CD4-positive, alpha-beta T cell treated with Interleukin-17A for 4 hours (primary cell): ENCODE results near the gene SETD5.

ENCODE experiments used
- DNase-seq: peaks from one replicate; pipeline ENCODE4 v3.0.0-alpha.2; 2020; ENCODE audit warnings: mixed read lengths

Gene SETD5, protein sequence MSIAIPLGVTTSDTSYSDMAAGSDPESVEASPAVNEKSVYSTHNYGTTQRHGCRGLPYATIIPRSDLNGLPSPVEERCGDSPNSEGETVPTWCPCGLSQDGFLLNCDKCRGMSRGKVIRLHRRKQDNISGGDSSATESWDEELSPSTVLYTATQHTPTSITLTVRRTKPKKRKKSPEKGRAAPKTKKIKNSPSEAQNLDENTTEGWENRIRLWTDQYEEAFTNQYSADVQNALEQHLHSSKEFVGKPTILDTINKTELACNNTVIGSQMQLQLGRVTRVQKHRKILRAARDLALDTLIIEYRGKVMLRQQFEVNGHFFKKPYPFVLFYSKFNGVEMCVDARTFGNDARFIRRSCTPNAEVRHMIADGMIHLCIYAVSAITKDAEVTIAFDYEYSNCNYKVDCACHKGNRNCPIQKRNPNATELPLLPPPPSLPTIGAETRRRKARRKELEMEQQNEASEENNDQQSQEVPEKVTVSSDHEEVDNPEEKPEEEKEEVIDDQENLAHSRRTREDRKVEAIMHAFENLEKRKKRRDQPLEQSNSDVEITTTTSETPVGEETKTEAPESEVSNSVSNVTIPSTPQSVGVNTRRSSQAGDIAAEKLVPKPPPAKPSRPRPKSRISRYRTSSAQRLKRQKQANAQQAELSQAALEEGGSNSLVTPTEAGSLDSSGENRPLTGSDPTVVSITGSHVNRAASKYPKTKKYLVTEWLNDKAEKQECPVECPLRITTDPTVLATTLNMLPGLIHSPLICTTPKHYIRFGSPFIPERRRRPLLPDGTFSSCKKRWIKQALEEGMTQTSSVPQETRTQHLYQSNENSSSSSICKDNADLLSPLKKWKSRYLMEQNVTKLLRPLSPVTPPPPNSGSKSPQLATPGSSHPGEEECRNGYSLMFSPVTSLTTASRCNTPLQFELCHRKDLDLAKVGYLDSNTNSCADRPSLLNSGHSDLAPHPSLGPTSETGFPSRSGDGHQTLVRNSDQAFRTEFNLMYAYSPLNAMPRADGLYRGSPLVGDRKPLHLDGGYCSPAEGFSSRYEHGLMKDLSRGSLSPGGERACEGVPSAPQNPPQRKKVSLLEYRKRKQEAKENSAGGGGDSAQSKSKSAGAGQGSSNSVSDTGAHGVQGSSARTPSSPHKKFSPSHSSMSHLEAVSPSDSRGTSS (N-terminal part only)

DNA sequence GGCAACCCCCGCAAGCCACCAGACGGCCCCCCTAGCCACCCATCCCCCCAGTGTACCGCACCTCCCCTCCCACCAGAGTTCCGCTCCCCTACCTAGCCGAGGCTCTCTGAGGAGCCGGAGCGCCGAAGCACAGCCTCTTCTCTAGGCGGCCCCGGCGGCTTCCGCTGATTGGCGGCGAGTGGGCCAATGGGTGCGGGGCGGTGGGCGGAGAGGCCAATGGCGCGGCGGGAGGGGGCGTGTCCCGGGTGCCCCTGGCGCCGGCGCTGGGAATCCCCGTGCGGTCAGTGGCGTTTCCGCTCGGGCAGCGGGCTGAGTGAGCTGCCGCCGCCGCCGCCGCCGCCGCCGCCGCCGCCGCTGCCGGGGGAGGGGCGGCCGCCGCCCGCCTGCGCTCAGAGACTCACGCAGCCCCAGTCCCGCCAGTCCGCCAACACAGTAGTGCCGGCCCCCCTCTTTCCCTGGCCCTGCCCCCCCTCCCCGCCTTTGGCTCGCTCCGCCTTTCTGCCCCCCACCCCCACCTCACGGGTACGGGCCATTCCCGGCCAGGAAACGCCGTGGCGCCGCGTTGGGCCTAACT lies at the start of gene SETD5:
SETD5 (plus strand) TSS at position 284 of the 574 bp plus-strand sequence. CDS start 31,324 bp downstream, outside the sequence.
- DNase-seq = peak; percentile 99

DNA sequence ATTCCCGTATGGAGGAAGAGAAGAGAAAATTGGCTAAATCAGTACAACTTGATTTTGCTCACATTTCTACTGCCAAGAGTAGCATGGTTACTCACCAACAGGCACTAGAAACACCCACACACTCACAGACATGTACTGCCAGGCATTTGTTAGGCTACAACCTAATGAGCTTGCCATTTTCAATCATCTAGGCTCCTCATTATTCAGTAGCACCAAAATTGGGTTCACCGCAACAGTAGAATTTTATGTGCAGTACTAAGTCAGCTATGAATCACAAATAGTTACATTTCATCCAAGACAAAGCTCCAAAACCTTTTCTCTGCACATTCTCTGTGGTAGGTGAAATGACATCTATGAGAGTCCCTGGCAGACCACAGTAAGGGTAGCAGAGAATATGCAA lies 49.5 kb upstream of the SETD5 start:
- no peak for DNase-seq

DNA sequence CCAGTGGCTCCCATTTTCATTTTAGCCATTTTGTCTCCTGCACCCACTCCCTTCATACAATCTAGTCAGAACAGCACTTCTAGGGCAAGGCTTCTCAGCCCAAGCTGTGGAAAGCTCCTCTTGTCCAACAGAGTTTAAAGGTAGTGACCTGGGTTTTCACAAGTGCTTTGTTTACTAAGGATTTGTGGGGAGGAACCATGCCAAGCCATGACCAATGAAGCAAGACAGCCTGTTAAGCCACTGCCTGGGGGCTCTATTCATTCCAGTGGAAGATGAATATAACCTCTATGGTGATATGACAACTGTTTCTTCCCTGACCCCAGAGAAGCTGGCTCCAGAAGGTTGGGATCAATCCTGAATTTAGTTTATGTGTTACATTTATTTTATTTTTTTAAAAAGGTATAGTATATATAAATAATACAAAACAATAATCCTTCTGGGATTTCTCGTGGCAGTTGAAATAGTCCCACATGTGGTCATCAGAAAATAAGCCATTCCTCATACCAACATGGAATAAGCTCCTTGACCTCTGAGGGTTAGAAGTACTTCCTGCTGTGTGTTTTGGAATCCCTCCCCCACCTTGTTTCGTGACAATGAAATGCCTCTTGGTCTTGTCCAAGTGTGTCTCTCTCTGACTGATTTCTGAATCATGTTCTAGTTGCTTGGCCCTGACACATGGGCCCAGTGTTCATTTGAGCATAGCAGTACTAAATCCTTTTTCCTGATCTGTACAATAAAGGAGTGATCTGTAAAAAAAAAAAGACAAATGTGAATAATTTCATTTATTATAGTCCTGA lies 47.9 kb upstream of the SETD5 start:
- DNase-seq = no peak

DNA sequence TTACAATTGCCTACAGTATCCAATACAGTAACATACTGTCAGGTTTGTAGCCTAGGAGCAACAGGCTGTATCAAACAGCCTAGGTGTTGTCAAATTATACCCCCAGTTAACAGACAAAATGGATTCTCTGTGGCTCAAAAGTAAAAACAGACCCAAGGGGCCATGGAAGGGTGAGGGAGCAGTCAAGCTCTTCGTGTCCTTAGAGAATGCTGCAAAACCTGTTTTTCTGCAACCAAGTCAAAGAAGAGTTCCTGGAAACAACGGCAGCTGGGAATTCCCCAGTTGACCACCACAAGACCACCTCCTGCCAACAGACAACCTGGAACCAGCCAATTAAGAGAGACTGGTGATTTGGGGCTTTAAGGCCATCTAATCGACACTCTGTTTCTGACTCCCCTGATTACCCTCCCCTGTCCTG lies 45.7 kb upstream of the SETD5 start:
- DNase-seq = no peak

DNA sequence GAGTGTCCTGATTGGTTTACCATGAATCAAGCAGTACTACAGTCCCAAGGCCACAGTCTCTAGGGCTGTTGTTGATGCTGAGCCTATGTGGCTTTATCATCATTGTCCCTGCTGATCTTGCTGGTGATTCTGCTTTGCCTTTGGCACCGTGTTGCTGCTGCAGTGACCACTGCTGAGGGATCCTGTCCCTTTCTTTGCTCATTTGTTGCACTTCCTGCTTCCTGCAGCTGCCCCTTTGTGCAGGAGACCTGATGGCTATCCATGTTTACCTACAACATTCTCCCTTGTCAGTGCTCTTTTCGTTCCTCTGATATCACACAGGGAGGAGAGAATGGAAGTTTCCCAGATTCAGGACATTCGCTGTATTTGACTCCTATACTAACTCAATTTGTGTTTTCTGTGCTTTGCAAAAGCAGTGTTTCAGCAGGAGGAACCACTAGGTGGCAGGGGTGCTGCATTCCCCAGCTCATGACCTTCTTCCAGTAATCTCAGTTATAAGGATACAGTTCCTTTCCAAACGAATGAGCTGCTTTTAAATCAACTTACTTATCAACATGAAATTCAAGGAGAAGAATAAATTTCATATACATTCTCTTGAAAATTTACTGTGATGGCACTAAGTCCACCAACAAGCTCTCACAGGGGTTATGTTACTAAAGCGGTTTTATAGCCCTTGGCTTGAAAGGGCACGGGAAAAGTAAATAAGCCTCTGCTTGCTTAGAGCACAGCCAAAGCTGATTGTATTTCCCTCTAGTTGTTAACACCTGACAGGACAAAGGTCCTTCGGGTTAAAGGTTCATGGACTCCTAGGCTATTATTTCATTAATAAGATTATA lies 44.3 kb upstream of the SETD5 start:
- DNase-seq = peak; percentile 76

DNA sequence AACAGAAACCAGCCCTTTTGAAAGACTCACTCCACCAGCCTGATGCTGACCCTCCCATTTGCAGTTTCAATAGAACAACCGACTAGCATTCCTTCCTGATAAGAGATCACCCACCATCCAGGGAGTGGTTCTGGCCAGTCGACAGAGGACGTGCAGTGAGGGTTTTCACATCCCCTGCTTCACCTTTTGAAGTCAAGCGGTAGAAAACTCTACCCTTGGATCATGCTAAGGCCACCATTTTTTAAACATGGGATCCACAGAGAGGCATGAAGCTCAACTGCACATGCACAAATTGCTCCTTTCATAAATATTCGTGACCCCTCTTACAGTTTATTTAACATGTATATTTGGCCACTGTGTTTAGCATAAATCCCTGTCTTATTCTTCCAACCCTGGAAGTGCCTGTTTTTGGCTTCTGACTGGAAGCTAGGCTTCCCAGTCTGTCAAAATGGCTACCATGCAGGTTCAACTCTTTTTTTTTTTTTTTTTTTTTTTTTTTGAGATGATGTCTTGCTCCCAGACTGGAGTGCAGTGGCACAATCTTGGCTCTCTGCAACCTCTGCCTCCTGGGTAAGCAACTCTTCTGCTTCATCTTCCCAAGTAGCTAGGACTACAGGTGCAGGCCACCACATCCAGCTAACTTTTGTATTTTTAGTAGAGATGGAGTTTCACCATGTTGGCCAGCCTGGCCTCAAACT lies 35.6 kb upstream of the SETD5 start:
- no peak for DNase-seq

DNA sequence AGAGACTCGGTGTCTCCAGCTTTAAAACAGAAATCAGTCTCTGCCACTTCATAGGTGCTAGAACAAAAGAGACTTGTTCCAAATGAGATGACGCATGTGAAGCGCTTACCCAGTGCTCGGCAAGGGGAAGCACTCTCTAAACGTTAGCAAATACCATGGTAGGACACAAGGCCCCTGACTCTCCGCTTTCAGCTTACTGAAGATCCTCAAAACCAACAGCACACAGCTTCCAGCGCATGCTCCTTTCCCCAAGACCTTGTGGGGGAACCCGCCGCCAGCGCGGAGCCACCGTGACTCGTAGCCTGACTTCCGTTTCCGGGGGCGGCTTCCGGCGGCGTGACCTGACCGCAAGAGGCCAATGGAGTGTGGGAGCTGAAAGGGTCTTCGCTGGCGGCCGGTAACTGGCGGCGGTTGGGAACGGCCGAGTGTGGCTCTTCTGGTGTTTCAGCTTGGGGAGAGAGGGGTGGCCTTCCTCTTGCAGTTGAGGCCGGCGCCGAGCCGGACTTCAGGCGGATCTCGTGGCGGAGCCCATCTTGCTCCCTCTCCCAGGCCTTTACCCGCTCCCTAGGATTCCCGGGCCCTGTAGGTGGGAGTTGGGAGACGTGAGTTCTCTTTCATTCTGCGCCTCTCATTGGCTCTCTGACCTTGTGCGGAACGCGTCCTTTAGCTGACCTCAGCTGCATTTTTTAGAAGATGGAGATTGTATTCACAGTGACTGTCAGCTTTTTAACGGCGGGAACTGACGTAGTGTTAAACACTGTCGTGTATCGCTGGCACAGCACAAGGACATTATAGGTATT lies 34.5 kb upstream of the SETD5 start, which contains the start of gene THUMPD3:
THUMPD3 (plus strand) TSS at position 324 of the 800 bp plus-strand sequence. CDS start 2,015 bp downstream, outside the sequence.
- DNase-seq = peak; percentile 91

DNA sequence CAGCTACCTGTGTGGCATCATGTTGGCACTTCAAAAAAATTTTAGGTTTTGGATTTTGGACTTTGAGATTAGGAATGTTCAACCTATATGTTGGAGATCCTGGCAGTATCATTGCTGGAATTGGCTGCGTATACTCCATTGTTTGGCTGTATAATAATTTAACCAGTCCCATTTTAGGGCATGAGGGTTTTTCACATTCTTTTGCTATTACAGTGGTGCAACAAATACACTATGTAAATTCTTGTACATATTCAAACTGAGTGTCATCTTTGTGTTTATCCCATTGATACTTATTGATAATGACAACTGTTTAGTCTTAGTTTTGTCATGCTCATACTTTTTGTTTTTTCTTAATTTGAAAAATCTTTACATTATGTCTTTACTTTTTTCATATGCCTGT lies 27.9 kb upstream of the SETD5 start:
- no peak for DNase-seq

DNA sequence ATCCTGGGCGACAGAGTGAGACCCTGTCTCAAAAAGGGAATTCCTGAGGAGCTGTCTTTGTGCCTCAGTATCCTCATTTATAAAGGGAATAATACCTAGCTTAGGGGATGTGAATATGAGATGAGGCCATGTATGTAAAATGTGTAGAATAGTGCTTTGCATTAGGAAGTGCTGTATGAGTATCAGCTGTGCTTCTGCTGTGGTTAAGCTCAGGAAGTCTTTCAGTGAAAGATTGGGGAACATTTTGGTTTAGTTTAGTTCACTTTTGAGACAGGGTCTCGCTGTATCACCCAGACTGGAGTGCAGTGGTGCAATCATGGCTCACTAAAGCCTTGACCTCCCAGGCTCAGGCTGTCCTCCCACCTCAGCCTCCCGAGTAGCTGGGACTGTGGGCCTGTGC lies 23.9 kb upstream of the SETD5 start:
- no peak for DNase-seq

DNA sequence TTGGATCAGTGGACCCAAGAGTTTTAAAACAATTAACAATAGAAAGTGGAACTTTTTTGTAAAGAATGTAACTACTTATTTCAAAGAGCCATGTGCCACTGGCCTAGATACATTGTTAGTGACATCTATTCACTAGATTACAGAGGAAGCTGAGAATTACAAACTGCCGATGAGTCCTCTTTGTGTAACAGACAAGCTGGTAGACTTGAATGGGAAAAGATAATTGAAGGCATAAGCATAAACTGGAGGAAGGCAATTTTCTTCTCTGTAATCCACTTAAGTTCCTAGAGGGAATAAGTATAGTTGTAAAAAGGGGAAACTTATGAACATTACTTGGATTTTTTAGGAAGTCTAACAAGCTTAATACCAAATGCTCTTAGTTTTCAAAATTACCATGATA lies 19.4 kb upstream of the SETD5 start:
- no peak for DNase-seq

DNA sequence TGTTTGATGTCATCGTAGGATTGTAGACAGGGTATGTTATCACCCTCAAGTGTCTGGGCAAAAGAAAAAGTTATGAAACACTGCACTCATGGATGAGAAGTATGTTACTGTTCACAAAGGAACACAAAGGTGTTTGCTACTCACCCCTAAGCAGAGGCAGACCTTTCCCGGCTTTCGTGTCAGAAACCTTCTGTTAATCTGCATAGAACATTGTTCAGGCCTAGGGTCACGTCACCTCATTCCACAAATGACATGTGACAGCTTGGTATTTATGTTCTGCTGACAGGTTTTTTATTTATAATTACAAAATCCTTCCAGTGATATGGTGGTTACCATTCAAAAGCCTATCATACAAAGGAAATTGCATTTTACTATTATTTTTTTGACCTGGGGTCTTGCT lies 18.1 kb upstream of the SETD5 start:
- no peak for DNase-seq

DNA sequence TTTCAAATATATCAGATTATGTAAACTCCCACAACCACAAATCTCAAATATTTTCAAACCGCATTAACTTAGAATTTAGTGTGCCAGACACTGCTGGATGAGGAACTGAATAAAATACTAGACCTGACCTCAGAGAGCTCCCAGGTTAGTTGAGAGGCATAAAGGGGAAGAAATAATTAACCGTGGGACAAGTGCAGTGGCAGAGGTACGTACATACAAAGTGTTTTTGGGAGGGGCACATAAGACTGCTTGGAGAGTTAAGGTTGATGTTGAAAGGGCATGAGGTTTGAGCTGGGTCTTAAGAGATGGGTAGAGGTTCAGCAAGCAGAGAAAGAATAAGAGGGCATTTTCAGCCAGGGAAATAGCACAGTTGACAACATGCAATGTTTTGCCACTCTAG lies 17.4 kb upstream of the SETD5 start:
- DNase-seq = no peak

DNA sequence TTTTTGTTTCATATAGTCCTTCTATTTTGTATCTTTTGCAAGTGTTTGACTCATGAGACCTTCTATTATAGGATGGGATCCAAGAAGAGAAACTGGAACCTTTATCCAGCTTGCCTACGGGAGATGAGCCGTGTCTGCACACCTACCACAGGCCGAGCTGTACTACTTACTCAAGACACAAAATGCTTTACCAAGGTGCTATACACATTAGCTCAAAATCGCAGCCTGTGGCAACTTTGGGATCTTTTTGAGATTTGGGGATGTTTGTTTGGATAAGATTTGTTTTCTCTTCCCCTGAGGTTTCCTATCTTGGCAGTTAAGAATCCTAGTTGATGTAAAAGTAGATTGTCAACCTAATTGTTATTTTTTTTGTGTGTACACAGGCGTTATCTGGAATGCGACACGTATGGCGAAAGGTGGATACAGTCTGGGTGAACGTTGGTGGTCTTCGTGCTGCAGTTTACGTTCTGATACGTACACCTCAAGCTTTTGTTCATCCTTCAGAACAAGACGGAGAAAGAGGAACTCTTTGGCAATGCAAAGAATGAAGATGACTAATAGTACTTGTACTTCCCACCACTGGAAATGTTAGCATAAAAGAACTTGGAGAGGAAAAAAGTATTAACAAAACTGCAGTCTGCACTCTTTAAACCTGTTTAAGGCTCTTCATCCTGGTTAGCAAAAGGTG lies 13.1 kb upstream of the SETD5 start:
- DNase-seq = no peak

DNA sequence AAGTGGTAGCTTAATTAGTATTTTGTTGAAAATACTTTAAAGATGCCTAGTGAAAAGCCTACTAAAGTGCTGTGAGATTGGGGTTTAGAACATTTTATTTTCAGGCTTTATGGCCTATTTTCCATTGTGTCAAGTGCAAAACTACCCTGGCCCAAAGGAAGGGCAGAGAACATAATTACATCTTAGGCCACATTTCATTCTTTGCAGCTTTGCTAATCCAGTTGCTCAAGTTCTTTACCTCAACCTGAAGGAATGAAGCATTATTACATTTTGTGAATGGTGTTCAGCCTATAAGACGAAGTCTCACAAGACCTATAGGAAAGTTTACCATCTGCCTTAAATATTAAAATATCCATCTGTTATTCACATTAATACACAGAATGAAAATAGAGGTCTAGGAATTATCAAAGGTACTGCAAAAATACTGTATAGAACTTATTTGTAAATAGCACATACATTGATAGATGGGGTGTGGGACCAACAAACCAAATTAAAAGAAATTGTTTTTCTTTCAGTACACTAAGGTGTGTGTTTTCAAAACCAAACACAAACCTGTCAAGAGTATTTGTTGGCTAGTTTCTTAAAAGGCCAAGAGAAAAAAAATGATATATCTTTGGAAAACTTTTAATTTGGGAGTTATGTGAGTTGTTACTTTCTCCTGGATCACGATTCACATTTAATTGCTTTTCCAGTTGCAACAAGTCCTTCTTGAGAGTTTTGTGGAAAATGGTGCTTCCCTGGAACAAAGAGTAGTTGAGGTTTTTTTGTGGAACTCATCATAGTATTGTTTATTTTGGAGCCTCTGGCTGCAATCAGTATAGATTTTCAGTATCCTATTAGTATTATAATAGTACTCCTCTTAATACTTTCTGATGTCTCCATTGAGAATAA lies 12.0 kb upstream of the SETD5 start:
- DNase-seq = no peak

DNA sequence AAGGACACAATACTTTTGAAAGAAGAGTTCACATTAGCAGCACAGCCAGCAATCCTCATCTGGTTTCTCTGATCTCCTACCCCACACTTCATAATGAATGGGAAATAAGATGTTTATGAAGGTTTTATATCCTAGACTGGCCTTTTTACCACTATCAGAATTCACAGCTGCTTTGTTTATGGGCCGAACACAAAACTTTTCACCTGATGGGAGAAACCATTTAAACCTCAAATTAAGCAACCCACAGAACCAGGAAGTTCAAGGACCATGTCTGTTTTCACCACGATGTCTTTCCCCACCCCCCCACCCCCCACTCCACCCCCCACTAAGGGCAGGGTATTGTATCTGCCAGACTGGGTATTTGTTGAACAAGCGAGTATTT lies 11.3 kb upstream of the SETD5 start:
- no peak for DNase-seq

DNA sequence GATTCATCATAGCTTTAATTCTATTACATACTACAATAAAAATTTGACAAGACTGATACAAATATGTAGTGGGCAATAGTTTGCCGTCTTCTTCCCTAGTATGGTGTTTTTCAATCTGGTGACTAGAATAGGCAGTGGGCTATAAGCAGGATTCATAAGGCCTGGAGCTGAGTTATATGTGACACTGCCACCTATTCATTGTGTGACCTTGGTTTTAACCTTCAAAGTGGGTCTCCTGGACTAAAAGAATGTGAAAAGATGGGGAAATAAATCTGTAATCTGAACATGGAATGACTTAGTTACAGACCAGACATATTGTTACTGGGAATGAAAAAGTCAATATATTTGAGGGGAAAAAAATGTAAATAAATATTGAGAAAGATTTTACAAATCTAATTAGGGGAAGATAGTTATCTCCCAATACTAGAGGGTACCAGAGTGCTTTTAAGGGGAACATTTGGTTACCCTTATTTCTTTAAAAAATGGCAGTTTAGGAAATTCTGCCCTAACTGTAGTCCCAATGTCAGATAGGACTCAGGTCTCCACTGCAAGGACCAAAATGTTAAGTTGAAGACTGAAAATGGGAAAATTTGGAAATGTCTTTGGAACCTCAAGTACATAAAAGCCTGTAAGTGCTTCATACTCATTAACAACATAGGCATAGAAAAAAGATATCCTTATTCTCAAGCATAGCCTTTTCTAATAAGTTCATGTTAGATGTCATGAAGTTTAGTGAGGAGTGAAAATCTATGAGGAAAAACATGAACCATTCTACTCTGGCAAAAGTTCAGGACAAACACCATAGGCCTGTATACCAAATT lies 10.7 kb upstream of the SETD5 start:
- DNase-seq = no peak

DNA sequence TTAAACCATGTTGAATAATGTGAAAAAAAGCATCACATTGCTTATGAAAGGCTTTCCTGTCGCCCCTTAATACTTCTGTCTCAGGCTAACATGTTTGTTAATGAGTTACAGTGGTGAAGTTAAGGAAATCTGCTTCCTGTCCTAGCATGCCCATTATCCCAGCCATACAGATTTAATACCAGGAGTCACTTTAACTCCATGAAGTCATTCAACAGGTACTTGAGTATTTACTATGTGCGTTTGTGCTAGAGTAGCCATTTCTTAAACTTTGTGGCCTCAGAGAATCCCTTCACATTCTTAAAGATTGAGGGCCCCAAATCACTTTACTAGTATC lies 10.1 kb upstream of the SETD5 start:
- no peak for DNase-seq
